Activated naive CD4-positive, alpha-beta T cell (primary cell): ENCODE data around the gene CYSLTR2.

ENCODE experiments used
- DNase-seq, 4 experiments: peaks; one replicate each; lab custom pipeline; 2025; lab: John Stamatoyannopoulos, UW

Gene CYSLTR2

GRCh38 chr13:48739386-48739964 is 85.7 kb downstream of the CYSLTR2 start:
- no peak for DNase-seq

- no peak for DNase-seq
Measured at GRCh38 chr13:48741377-48741776, 87.6 kb downstream of the CYSLTR2 start.

DNA sequence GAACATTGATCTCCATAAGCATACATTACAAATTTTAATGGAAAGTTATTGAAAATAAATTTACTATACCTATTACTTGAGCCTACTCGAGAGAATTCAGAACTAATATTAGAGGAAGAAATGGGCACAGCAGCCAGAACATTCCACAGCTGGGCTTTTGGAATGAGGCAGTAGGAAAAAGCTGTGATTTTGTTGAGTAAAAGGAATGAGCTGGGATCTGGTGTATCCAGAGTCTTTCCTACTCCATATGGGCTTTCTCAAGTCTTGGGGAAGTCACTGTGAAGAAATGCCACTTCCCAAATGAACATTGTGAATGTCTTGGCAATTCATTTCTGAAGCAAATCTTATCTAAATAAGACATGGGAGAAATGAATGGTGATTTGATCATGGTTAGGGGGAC is 93.1 kb downstream of the CYSLTR2 start:
- no peak for DNase-seq

- no peak for DNase-seq
Measured at GRCh38 chr13:48748681-48749080, 95.0 kb downstream of the CYSLTR2 start.

DNA sequence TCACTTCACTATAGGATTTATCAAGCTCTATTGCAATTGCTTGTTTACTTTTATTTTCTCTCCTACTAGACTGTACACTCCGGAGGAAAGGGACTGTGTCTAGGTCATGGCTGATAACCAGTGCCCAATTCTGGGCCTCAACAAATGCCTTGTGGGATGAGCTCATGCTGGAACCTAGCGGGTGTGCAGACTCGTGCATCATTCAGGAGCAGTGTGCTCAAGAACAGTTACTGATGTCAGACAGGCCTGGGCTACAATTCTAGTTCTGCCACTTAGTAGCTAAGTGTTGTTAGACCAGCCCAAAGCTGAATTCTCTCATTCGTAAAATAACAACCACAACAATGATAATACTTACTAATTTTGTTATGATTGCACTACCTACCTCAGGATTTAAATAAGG is 95.4 kb downstream of the CYSLTR2 start:
- no peak for DNase-seq

- DNase-seq = no peak
Measured at GRCh38 chr13:48749699-48750473, 96.2 kb downstream of the CYSLTR2 start.

DNA sequence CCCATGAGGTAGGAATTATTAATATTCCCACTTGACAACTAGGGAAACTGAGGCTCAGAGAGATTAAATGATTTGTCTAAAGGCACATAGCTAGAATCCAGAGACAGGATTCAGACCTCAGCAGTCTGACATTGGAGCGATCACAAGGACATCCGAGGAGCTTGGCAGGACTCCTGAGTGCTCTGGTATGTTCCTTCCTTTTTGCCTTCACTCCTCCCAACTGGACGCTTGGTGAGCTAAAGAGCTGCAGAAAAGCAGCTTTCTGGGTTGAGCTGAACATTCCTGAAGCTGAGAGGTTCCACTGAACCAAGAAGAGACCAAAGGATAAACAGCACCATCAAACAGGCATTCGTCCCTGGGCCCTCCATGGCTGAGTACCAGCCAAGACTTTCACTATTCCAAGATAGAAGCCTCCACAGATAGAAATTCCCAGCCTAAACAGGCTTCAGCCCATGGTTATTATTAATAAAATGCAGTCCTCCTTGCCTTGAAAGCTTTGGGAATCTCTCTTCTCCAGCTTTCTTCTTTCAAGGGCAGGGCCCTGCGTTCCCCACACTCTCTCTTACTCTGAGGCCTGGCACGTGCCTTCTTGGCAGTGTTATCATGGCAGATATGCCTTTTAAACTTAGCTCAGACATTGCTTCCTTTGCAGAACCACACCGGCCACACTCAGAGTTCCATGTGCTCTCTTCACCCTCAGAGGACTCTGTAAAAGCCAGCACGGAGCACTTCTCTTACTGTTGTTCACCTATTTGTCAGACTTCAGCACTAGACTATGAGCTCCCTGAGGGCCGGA is 97.1 kb downstream of the CYSLTR2 start:
- DNase-seq = no peak

GRCh38 chr13:48760626-48761025 is 106.9 kb downstream of the CYSLTR2 start:
- DNase-seq = no peak
